OCI-LY3 (cell line): ENCODE measurements around the gene CA12.

Experiments used
- H2AFZ ChIP-seq: fragments of 200-600, 300-600 bp; shearing (Covaris generic); 2 replicates; pipeline ENCODE4 v1.6.0; 2014; ENCODE audit warnings: antibody characterized with exemption, low read depth, low read length
- H3K27ac ChIP-seq: fragments of 200-600, 300-600 bp; sonication (generic); 2 replicates; pipeline ENCODE4 v1.5.1; 2014; ENCODE audit warnings: mild to moderate bottlenecking, low read length, moderate library complexity, mixed read lengths
- H3K27me3 ChIP-seq: fragments of 200-600, 300-600 bp; sonication (generic); 2 replicates; pipeline ENCODE4 v1.6.1; 2014; ENCODE audit warnings: low read depth, low read length, mixed read lengths
- H3K36me3 ChIP-seq: fragments of 200-600, 300-600 bp; sonication (generic); replicated peaks from 2 replicates; pipeline ENCODE3; 2014; ENCODE audit warnings: low read depth, low read length, mixed read lengths
- H3K4me1 ChIP-seq: fragments of 300-600, 200-600 bp; sonication (generic); 2 replicates; pipeline ENCODE4 v1.6.1; 2014; ENCODE audit warnings: low read length, mixed read lengths
- H3K4me2 ChIP-seq: fragments of 200-600, 300-600 bp; sonication (generic); 2 replicates; pipeline ENCODE4 v1.6.1; 2014; ENCODE audit warnings: low read length, mixed read lengths
- H3K4me3 ChIP-seq: fragments of 300-600, 200-600 bp; sonication (generic); 2 replicates; pipeline ENCODE4 v1.5.1; 2014; ENCODE audit warnings: antibody characterized with exemption, mild to moderate bottlenecking, low read length, moderate library complexity
- H3K79me2 ChIP-seq: fragments of 300-600, 200-600 bp; shearing (Covaris generic); 2 replicates; pipeline ENCODE4 v1.6.1; 2014; ENCODE audit warnings: mild to moderate bottlenecking, low read length, mixed read lengths
- H3K9ac ChIP-seq: fragments of 300-600, 200-600 bp; shearing (Covaris generic); 2 replicates; pipeline ENCODE4 v1.6.0; 2014; ENCODE audit warnings: mild to moderate bottlenecking, low read length, moderate library complexity
- H3K9me3 ChIP-seq: fragments of 200-600, 300-600 bp; shearing (Covaris generic); 2 replicates; pipeline ENCODE4 v1.6.1; 2014; ENCODE audit warnings: low read length, mixed read lengths; ENCODE audit not compliant: insufficient read depth
- H4K20me1 ChIP-seq: fragments of 200-600, 300-600 bp; sonication (generic); 2 replicates; pipeline ENCODE4 v1.6.1; 2016; ENCODE audit warnings: low read length, mixed read lengths; ENCODE audit not compliant: insufficient read depth
- EZH2phosphoT487 ChIP-seq: fragments of 200-600 bp; shearing (Covaris generic); IDR thresholded peaks from 2 replicates; pipeline ENCODE4 v1.6.1; 2018; ENCODE audit warnings: antibody characterized with exemption, mixed run types, low read depth
- TF ChIP-seq, protein P1 (sequence below): fragments of 200-600, 300-600 bp; sonication (generic); IDR thresholded peaks from 2 replicates; pipeline ENCODE4 v1.5.1; 2014; ENCODE audit warnings: antibody characterized with exemption, low read length, low read depth

Gene CA12

GRCh38 chr15:63301088-63301487 lies 80.6 kb downstream of the CA12 start:
- peaks cover 8% of the 10 kb centered on the region for H3K4me1 ChIP-seq
- H3K36me3 ChIP-seq = peaks cover 4% of the 10 kb centered on the region
- no peak overlapping the region for H3K9ac ChIP-seq
- H3K27ac ChIP-seq = no peak overlapping the region
- no peak overlapping the region for H3K4me2 ChIP-seq
- H4K20me1 ChIP-seq = no peaks in the 10 kb centered on the region
- H3K79me2 ChIP-seq = no peaks in the 10 kb centered on the region
- H3K9me3 ChIP-seq = no peaks in the 10 kb centered on the region
- no peak overlapping the region for H3K4me3 ChIP-seq
- no peaks in the 10 kb centered on the region for H3K27me3 ChIP-seq
- no peak overlapping the region for H2AFZ ChIP-seq
- no peak for TF ChIP-seq EZH2phosphoT487
- TF ChIP-seq, protein P1, sequence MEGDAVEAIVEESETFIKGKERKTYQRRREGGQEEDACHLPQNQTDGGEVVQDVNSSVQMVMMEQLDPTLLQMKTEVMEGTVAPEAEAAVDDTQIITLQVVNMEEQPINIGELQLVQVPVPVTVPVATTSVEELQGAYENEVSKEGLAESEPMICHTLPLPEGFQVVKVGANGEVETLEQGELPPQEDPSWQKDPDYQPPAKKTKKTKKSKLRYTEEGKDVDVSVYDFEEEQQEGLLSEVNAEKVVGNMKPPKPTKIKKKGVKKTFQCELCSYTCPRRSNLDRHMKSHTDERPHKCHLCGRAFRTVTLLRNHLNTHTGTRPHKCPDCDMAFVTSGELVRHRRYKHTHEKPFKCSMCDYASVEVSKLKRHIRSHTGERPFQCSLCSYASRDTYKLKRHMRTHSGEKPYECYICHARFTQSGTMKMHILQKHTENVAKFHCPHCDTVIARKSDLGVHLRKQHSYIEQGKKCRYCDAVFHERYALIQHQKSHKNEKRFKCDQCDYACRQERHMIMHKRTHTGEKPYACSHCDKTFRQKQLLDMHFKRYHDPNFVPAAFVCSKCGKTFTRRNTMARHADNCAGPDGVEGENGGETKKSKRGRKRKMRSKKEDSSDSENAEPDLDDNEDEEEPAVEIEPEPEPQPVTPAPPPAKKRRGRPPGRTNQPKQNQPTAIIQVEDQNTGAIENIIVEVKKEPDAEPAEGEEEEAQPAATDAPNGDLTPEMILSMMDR = no peak

- H3K36me3 ChIP-seq = no peaks in the 10 kb centered on the region
- H2AFZ ChIP-seq = no peak overlapping the region
- no peak overlapping the region for H3K9ac ChIP-seq
- no peaks in the 10 kb centered on the region for H4K20me1 ChIP-seq
- no peaks in the 10 kb centered on the region for H3K9me3 ChIP-seq
- H3K4me1 ChIP-seq = peaks cover 8% of the 10 kb centered on the region
- no peaks in the 10 kb centered on the region for H3K27me3 ChIP-seq
- H3K4me3 ChIP-seq = no peak overlapping the region
- H3K4me2 ChIP-seq = no peak overlapping the region
- H3K79me2 ChIP-seq = no peaks in the 10 kb centered on the region
- no peak overlapping the region for H3K27ac ChIP-seq
- TF ChIP-seq, protein P1 = no peak
- TF ChIP-seq EZH2phosphoT487 = no peak
Observed at GRCh38 chr15:63299943-63300575, 81.6 kb downstream of the CA12 start.

DNA sequence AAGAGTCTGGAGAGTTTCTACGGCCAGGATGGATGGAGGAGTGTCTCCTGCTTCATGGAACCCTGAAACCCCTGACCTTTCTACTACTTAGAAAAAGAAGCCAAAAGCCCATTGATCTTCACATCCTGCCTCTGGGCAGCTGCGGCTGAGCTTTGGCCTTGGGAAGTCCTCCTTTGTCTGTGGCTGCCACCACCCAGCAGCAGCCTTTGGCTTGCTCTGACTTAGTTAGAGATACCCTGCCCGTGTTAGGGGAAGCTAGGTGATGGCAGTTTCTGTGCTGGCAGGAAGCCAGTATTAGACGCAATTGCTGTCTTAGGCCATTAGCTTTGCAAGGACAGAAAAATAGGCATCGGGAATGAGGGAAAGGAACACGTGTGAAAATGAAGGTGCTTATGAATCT lies 85.5 kb downstream of the CA12 start:
- no peak overlapping the region for H2AFZ ChIP-seq
- peaks cover 2% of the 10 kb centered on the region for H3K36me3 ChIP-seq
- no peaks in the 10 kb centered on the region for H3K9me3 ChIP-seq
- H3K27ac ChIP-seq = no peak overlapping the region
- H3K4me1 ChIP-seq = peaks cover 8% of the 10 kb centered on the region
- H3K27me3 ChIP-seq = no peaks in the 10 kb centered on the region
- no peaks in the 10 kb centered on the region for H4K20me1 ChIP-seq
- H3K79me2 ChIP-seq = no peaks in the 10 kb centered on the region
- TF ChIP-seq, protein P1 = no peak
- no peak for TF ChIP-seq EZH2phosphoT487
- H3K9ac ChIP-seq = no peak overlapping the region
- no peak overlapping the region for H3K4me3 ChIP-seq
- H3K4me2 ChIP-seq = no peak overlapping the region

- Histone ChIP-seq H2AFZ (no peak overlapping the region), H3K9ac (no peak overlapping the region), H3K79me2 (no peaks in the 10 kb centered on the region), H3K4me3 (no peak overlapping the region), H3K27me3 (no peaks in the 10 kb centered on the region), H4K20me1 (no peaks in the 10 kb centered on the region), H3K4me2 (no peak overlapping the region), H3K36me3 (peaks cover 2% of the 10 kb centered on the region), H3K9me3 (no peaks in the 10 kb centered on the region), H3K4me1 (peaks cover 2% of the 10 kb centered on the region; the same call in 1 of the 2 replicates), H3K27ac (no peak overlapping the region)
- TF ChIP-seq, protein P1 = no peak
- TF ChIP-seq EZH2phosphoT487 = no peak
Observed at GRCh38 chr15:63295341-63295740, 86.3 kb downstream of the CA12 start.
